Astrocyte (in vitro differentiated cells and primary cell): Measurements from ENCODE around the gene RAB9B. TPM values are rescaled to one million over a fixed set of nuclear protein-coding genes. Genes with fewer than 3 reads are reported as not detected.
A peak's percentile ranks its signal among the peaks of the same experiment; 100 is the strongest.

Source experiments
- DNase-seq: peaks from one replicate; pipeline ENCODE4 v3.0.0-alpha.2; 2010; ENCODE audit warnings: low read depth
- FAIRE-seq: peaks from 2 replicates; lab custom pipeline; 2011; peaks lifted over from hg19 to GRCh38; lab: Jason Lieb, UNC
- H2AFZ ChIP-seq: 2 replicates; pipeline ENCODE4 v1.6.0; 2012; ENCODE audit warnings: low read depth, low read length, inconsistent platforms
- H3K27ac ChIP-seq: 2 replicates; pipeline ENCODE4 v1.5.1; 2011; ENCODE audit warnings: low read depth, low read length, inconsistent platforms
- H3K27me3 ChIP-seq: 2 replicates; pipeline ENCODE4 v1.6.0; 2011; ENCODE audit warnings: low read length, inconsistent platforms; ENCODE audit not compliant: insufficient read depth
- H3K36me3 ChIP-seq: 2 replicates; pipeline ENCODE4 v1.5.1; 2011; ENCODE audit warnings: low read length, inconsistent platforms; ENCODE audit not compliant: insufficient read depth
- H3K4me1 ChIP-seq: 2 replicates; pipeline ENCODE4 v1.5.1; 2011; ENCODE audit warnings: low read length, inconsistent platforms; ENCODE audit not compliant: insufficient read depth
- H3K4me2 ChIP-seq: 2 replicates; pipeline ENCODE4 v1.6.0; 2012; ENCODE audit warnings: low read length, inconsistent platforms
- H3K4me3 ChIP-seq: 2 replicates; pipeline ENCODE4 v1.5.1; 2011; ENCODE audit warnings: low read depth, mild to moderate bottlenecking, low read length, inconsistent platforms; ENCODE audit not compliant: insufficient read depth
- H3K79me2 ChIP-seq: 2 replicates; pipeline ENCODE4 v1.6.0; 2012; ENCODE audit warnings: mild to moderate bottlenecking, low read length, inconsistent platforms; ENCODE audit not compliant: insufficient read depth
- H3K9ac ChIP-seq: 2 replicates; pipeline ENCODE4 v1.6.0; 2012; ENCODE audit warnings: mild to moderate bottlenecking, low read length, inconsistent platforms
- H3K9me3 ChIP-seq: 2 replicates; pipeline ENCODE4 v1.5.1; 2012; ENCODE audit warnings: low read depth, mild to moderate bottlenecking, low read length, inconsistent platforms; ENCODE audit not compliant: insufficient read depth
- H4K20me1 ChIP-seq: 2 replicates; pipeline ENCODE4 v1.6.0; 2012; ENCODE audit warnings: low read length, inconsistent platforms; ENCODE audit not compliant: insufficient read depth
- H3K27ac Mint-ChIP-seq: one replicate; pipeline ENCODE4 v1.8.0; 2021; ENCODE audit warnings: mild to moderate bottlenecking, mixed read lengths; ENCODE audit not compliant: unreplicated experiment
- H3K27me3 Mint-ChIP-seq: one replicate; pipeline ENCODE4 v1.8.0; 2021; ENCODE audit warnings: low read depth, mixed read lengths; ENCODE audit not compliant: unreplicated experiment
- H3K36me3 Mint-ChIP-seq: one replicate; pipeline ENCODE4 v1.8.0; 2021; ENCODE audit warnings: low read depth, mixed read lengths; ENCODE audit not compliant: unreplicated experiment
- H3K4me1 Mint-ChIP-seq: one replicate; pipeline ENCODE4 v1.8.0; 2021; ENCODE audit warnings: low read depth, mixed read lengths; ENCODE audit not compliant: unreplicated experiment
- H3K4me3 Mint-ChIP-seq: one replicate; pipeline ENCODE4 v1.8.0; 2021; ENCODE audit warnings: mild to moderate bottlenecking, moderate library complexity, mixed read lengths; ENCODE audit not compliant: unreplicated experiment
- H3K9me3 Mint-ChIP-seq: one replicate; pipeline ENCODE4 v1.8.0; 2021; ENCODE audit warnings: mild to moderate bottlenecking, mixed read lengths; ENCODE audit not compliant: unreplicated experiment
- CTCF ChIP-seq: IDR thresholded peaks from 2 replicates; pipeline ENCODE4 v1.5.1; 2011; ENCODE audit warnings: low read depth, mild to moderate bottlenecking, inconsistent platforms, low read length, moderate library complexity; ENCODE audit not compliant: insufficient read depth
- EZH2 ChIP-seq: IDR thresholded peaks from 2 replicates; pipeline ENCODE4 v1.6.1; 2012; ENCODE audit warnings: mild to moderate bottlenecking, low read length, inconsistent platforms; ENCODE audit not compliant: insufficient read depth
- total RNA-seq: library from RNA; stranded (reverse); gene quantifications from 2 replicates; pipeline ENCODE4 v1.2.1, GENCODE V29; 2021

Gene RAB9B
- total RNA-seq, 1 donor from 2014 or later = 2.2 TPM

DNA sequence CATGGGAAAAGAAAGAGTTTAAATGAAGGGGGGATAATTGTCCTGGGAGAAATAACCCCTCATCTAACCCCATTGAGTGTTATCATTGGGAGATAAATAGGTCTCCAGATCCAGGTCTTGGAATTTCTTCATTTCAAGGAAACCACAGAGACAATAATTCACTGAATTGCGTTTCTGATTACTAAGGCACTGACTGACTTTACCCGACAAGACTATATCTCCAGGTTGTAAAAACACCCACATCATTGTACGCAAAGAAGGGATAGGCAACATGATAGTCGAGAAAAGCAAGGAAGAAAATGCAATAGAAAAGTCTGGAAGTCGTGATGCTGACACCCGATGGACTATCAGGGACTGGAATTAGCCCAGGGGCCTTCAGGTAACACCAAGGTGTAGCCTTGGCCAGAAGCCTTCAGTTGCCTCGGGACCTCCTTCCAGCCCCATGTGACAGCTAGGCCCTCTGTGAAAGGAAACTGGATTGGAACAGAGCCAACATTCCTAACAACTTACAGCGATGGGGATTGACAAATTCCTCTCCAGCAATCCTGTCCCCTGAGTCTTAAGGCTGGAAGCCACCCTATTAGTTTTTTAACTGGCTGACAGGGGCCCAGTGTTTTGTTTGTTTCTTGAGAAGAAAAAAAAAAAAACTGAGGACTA lies 46.5 kb upstream of the RAB9B start:
- no peaks in the 10 kb centered on the region for H4K20me1 ChIP-seq
- Mint-ChIP-seq H3K4me3 (peak overlapping the region; percentile 8), H3K9me3 (no peaks in the 10 kb centered on the region), H3K27ac (peak overlapping the region; percentile 95), H3K4me1 (peaks cover 15% of the 10 kb centered on the region), H3K36me3 (no peaks in the 10 kb centered on the region), H3K27me3 (no peaks in the 10 kb centered on the region)
- H3K4me1 ChIP-seq = peaks cover 13% of the 10 kb centered on the region
- no peaks in the 10 kb centered on the region for H3K79me2 ChIP-seq
- no peak overlapping the region for H3K4me3 ChIP-seq
- H2AFZ ChIP-seq = no peak overlapping the region
- no peaks in the 10 kb centered on the region for H3K27me3 ChIP-seq
- no peaks in the 10 kb centered on the region for H3K36me3 ChIP-seq
- FAIRE-seq = peak; percentile 34
- H3K27ac ChIP-seq = no peak overlapping the region
- H3K9me3 ChIP-seq = no peaks in the 10 kb centered on the region
- H3K4me2 ChIP-seq = peak overlapping the region; percentile 76
- TF ChIP-seq CTCF = no peak
- no peak for TF ChIP-seq EZH2
- peak; percentile 75 for DNase-seq
- H3K9ac ChIP-seq = peak overlapping the region; percentile 30

DNA sequence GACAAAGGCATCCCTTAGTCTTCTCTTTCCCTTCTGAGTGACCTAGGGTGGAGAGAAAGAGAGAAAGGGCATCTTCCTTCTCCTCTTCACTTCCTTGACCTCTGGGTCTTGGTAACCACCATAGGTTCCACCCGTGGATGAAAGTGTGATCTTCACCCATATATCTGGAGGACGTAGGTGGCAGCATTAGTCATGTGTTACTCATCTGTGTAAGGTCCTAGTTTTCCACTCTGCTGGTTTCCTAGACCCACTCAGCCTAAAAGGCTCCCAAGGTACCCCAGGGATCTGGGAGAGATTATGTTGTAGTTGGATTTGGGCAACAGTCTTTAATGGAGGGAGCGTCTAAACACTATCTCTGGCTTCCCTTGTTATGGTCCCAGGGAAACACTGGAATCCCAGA lies 45.5 kb upstream of the RAB9B start:
- no peaks in the 10 kb centered on the region for H4K20me1 ChIP-seq
- DNase-seq (no peak), FAIRE-seq (peak; percentile 100)
- no peak overlapping the region for H3K9ac ChIP-seq
- no peaks in the 10 kb centered on the region for H3K9me3 ChIP-seq
- H3K27me3 ChIP-seq = no peaks in the 10 kb centered on the region
- H3K4me1 ChIP-seq = peaks cover 13% of the 10 kb centered on the region
- Mint-ChIP-seq H3K27me3 (no peaks in the 10 kb centered on the region), H3K4me3 (no peak overlapping the region), H3K4me1 (peaks cover 15% of the 10 kb centered on the region), H3K9me3 (no peaks in the 10 kb centered on the region), H3K27ac (no peak overlapping the region), H3K36me3 (no peaks in the 10 kb centered on the region)
- TF ChIP-seq CTCF (no peak), EZH2 (no peak)
- H3K4me3 ChIP-seq = no peak overlapping the region
- no peak overlapping the region for H3K4me2 ChIP-seq
- no peaks in the 10 kb centered on the region for H3K79me2 ChIP-seq
- no peaks in the 10 kb centered on the region for H3K36me3 ChIP-seq
- H3K27ac ChIP-seq = no peak overlapping the region
- no peak overlapping the region for H2AFZ ChIP-seq

GRCh38 chrX:103864886-103865534 lies 33.0 kb upstream of the RAB9B start:
- H3K27ac ChIP-seq = no peak overlapping the region
- DNase-seq = peak; percentile 48
- H3K79me2 ChIP-seq = no peaks in the 10 kb centered on the region
- no peak overlapping the region for H3K9ac ChIP-seq
- no peaks in the 10 kb centered on the region for H3K36me3 ChIP-seq
- TF ChIP-seq CTCF (no peak), EZH2 (no peak)
- peaks cover 8% of the 10 kb centered on the region for H3K4me1 Mint-ChIP-seq
- peak overlapping the region; percentile 59 for H3K27ac Mint-ChIP-seq
- H3K9me3 ChIP-seq = no peaks in the 10 kb centered on the region
- no peaks in the 10 kb centered on the region for H3K9me3 Mint-ChIP-seq
- no peak overlapping the region for H2AFZ ChIP-seq
- no peaks in the 10 kb centered on the region for H3K36me3 Mint-ChIP-seq
- FAIRE-seq = peak; percentile 54
- H3K4me3 Mint-ChIP-seq = no peak overlapping the region
- no peaks in the 10 kb centered on the region for H3K27me3 Mint-ChIP-seq
- H3K4me1 ChIP-seq = no peaks in the 10 kb centered on the region
- no peaks in the 10 kb centered on the region for H3K27me3 ChIP-seq
- H4K20me1 ChIP-seq = no peaks in the 10 kb centered on the region
- peak overlapping the region; percentile 62 for H3K4me2 ChIP-seq
- no peak overlapping the region for H3K4me3 ChIP-seq
